HG03432 (cell line): ENCODE results near the gene HHAT.

Experiments used
- ATAC-seq: cut with Tn5 transposase; IDR thresholded peaks from one replicate; pipeline ENCODE4 v1.9.1; 2021; ENCODE audit warnings: mild to moderate bottlenecking, moderate library complexity; ENCODE audit not compliant: unreplicated experiment

Gene HHAT

GRCh38 chr1:210477328-210477924 is 148.7 kb downstream of the HHAT start:
- no peak for ATAC-seq

- no peak for ATAC-seq
Measured at GRCh38 chr1:210478820-210479219, 150.1 kb downstream of the HHAT start.

DNA sequence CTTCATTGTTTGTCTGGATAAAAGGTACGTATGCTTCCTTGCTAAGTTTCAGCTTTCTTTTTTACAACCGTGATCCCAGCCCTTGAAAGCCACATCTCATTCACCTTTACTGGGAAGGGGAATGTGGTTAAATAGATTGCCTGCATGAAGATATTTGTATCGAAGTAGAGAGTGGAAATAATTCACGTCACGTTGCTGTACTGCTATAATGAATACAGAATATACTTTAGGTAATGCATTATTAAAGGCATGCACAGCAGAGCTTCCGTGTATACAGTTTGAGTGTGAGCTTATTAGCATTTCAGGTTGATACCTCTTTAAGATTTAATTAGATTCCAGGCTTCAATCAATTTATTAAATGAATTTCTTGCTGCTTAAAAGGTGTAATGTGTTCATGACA is 153.8 kb downstream of the HHAT start:
- ATAC-seq: no peak

DNA sequence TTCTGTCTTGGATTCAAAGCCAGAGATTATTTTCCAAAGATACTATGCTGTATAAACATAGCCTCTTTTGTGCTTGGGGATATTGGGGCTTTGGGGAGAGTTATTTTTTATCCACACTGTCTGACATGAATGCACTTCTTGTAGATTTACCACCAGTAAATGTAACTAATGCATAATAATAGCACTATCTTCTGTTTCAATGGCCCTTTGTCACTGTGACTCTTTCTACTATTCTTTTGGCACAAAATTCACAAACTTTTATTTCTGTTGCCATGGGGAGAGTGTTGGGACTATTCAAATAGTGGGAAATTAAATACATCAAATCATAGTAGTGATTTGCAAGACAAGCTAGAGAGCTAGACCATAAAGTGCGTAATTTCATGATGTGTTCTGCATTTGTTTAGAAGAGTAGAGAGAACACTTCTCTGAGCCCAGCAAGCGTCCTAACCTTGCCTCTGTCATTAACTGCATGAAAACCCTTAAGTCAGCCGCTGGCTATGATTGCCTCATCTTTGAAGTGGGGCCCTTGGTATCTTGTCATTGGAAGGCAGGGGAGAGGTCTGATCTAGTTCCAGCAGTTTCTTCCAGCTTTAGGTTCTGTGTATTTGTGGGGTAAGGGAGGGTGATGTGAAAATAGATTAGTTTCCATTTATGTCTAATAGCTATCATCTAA is 154.4 kb downstream of the HHAT start:
- no peak for ATAC-seq

DNA sequence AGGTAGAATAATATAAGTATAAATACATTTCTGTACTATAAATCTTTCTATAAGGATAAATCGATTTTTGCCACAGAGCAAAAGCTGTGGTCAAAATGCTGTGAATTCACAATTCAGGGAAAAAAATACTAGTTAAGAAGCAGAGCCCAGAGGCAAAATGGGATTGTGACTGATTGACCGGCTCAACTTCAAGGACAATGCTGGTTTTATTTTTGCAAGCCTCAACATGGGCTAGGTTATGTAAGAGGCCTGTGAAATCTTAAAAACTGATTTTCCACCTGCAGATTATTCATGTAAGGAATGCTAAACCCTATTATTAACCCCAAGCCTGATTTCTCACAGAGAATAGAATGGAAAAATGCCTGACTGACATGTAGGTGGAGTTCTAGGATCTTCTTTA is 155.1 kb downstream of the HHAT start:
- no peak for ATAC-seq

GRCh38 chr1:210487021-210487420 is 158.3 kb downstream of the HHAT start:
- ATAC-seq: no peak

DNA sequence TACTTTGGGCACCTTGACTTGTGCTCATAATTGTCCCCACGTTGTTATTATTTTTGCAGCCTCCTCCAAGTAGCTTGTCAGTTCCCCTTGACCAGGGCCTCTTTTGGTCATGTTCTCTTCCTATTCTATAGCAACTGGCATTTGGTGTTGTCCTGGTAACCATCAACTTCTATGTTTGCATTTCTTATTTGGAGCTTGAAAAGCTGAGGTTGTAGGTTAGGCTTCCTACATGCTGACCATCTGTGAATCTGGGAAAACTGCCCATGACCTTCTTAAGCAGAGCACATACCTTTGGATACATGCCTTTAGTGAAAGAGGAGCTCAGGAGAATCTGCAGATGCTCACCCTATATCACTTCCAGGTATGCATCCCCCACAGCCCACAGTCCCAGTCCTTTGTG is 160.8 kb downstream of the HHAT start:
- ATAC-seq: no peak

- ATAC-seq: no peak
Measured at GRCh38 chr1:210490781-210491180, 162.1 kb downstream of the HHAT start.

DNA sequence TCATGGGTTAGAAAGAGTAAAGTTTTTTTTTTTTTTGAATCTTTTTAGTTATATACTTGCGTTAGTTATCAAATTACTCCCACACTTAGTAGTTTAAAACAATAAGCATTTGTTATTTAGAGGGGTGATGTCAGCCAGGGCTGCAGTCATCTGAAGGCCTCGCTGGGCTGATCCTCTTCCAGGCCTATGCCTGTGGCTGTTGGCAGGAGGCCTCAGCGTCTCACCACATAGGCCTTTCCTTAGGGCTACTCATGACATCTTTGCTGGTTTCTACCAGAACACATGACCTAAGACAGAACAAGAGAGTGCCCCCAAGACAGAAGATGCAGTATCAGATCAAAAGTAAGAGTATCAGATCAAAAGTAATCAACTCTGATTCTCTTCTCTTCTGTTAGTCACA is 167.4 kb downstream of the HHAT start:
- no peak for ATAC-seq

DNA sequence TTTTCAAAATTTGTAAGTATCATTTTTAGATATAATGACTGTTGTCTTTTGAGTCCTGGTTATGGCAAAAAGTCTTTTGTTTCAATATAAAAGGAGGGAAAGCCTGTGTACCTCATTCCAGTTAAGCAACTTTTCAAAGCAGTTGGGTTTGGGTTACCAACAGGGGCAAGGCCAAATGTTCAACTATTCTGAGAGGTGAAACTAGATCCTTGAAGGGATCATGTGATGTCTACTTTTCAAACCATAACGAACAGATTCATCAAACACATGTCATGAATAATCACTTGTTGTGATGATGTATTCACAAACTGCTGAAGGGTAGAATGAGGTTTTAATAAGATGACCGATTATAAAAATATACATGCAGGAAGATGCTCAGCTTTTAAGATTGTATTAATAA is 171.3 kb downstream of the HHAT start:
- ATAC-seq: no peak

DNA sequence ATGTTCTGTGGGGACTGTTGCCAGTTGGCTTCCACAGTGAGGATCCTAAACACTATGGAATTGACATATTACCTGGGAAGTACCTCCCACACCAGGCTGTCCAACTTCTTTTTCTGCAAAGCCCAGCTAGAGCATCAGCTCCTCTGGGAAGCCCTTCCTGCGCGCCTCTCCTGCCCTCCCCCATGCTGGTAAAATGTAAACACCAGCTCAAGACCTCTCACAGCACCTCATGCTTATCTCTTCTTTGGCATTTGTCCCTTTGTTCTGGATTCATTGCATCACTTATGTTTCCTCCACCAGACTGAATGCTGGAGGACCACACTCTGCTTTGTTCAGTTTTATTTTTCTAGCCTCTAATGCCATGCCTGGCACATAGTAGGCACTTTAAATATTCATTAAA is 172.1 kb downstream of the HHAT start:
- no peak for ATAC-seq

GRCh38 chr1:210504286-210504685 is 175.6 kb downstream of the HHAT start:
- ATAC-seq: no peak

DNA sequence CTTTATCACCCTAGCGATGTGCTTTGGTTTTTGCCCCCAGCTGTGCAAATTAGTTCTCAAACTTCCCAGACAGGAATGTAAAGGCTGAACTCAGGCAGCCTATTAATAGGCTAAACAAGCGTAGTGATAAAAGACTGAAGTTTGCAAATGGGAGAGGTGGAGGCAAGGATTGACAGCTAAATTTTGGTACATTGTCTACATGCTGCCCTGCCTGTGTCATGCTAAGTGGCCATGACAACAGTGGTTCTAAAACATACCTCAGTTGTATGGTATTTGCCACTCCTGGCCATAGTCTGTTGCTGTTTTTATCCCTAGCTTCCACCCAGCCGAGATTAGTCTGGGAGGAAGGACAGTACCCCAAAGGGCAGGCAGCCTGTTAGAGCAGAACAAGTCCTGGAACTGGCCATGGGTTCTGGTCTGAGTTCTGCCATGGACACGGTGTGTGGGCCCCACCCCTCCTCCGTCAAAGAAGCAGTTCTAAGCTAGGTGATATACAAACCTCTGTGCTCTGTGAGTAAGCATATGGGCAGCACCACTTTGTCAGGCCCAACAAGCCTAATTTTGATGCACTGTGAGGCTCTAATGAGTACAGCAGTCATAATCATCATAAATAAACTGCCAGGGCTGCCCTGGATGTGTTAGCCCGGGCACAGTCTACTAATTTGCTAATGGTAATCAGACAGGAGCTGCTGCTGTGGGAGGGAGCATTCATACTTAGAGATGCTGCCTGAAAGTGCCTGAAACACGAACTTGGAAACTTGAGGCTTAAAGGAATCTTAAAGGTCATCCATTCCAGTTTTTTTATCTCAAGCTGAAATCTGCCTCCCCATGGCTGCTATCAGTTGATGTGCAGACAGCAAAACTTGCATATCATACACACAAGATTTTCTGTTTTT is 177.1 kb downstream of the HHAT start:
- ATAC-seq: no peak

DNA sequence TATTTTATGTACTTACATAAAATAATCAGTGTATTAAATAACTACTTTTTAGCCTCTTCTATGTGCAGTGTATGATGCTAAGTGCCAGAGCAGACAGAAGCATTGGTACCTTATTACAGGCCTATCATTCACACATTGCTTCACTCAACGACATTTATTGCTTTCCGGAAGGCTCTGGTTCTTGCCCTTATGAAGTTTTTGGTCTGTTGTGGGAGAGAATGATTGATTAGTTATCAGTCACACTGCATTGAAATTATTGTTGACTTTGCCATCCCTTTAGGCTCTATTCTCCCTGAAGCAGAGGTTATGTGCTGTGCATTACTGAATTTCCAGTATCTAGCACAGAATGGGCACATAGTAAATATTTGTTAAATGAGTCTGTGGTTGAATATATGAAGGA is 178.0 kb downstream of the HHAT start:
- no peak for ATAC-seq

- no peak for ATAC-seq
Measured at GRCh38 chr1:210516092-210516656, 187.5 kb downstream of the HHAT start.

- no peak for ATAC-seq
Measured at GRCh38 chr1:210516697-210517459, 188.2 kb downstream of the HHAT start.

DNA sequence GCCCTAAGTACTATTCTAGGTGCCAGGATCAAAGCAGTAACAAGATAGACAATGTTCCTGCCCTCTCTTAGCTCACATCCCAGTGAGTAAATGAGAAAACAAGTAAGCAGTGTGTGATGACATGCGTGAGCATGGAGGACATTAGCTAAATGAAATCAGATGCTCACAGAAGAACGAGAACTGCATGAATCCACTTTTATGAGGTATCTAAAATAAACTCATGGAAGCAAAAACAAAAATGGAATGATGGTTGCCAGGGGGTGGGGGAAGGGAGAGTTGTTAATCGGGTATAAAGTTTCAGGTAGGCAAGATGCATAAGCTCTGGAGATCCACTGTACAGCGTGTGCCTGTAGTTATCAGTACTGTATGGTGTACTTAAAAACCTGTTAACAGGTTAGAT is 195.1 kb downstream of the HHAT start:
- ATAC-seq: no peak

DNA sequence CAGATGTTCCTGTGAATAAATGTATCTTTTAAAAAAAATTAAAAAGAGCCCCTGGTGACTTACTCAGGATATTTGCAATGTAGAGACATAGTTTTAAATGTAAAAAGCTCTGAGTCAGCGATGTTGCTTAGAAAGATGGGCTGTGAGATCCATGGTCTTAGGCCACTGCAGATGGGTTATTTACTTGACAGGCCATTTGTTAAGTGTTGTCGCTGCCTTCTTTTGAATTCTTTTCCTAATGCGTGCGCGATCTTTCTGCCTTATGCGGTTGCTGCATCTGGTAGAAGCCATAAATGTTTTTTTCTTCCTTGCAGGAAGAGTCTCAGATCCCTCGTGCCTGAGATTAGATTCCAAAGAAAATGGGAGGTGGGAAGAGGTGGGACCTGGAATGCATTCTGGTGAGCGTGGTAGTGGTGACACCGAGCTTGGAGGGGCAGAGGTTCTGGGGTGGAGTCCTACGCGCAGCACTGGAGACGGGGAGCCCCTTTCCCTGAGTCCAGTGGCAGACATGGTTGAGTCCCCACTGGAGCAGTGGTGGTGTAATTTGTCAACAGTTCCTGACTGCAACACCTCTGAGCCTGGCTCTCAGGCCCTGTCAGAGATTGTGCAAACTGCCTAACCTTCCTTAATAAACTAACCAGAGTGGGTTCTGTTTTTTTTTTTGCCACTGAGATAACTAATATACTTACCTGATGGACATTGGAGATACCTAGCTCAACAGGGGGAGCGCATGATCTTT is 197.2 kb downstream of the HHAT start:
- ATAC-seq: no peak

DNA sequence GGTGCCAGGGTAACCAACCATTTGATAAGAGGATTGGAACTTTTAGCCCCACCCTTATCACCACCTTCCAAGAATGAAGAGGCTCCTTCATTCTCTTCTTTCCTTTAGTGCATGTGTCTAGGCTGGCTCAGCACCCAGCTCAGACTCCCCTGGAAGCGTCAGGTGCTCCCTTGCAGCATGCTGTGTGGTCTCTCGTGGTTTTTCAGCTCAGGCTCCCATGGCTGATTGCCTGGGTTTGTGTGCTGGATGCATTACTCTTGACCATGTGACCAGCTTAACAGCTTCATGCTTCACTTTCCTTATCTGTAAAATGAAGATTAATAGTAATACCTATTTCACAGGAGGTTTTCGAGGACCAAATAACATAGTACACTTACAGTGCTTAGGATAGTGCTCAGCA is 198.4 kb downstream of the HHAT start:
- no peak for ATAC-seq
